HG02981 (cell line): ENCODE results near the gene SCGB3A1.

ENCODE experiments used
- ATAC-seq: cut with Tn5 transposase; IDR thresholded peaks from one replicate; pipeline ENCODE4 v1.9.1; 2021; ENCODE audit warnings: mild to moderate bottlenecking, moderate library complexity; ENCODE audit not compliant: unreplicated experiment

Gene SCGB3A1

DNA sequence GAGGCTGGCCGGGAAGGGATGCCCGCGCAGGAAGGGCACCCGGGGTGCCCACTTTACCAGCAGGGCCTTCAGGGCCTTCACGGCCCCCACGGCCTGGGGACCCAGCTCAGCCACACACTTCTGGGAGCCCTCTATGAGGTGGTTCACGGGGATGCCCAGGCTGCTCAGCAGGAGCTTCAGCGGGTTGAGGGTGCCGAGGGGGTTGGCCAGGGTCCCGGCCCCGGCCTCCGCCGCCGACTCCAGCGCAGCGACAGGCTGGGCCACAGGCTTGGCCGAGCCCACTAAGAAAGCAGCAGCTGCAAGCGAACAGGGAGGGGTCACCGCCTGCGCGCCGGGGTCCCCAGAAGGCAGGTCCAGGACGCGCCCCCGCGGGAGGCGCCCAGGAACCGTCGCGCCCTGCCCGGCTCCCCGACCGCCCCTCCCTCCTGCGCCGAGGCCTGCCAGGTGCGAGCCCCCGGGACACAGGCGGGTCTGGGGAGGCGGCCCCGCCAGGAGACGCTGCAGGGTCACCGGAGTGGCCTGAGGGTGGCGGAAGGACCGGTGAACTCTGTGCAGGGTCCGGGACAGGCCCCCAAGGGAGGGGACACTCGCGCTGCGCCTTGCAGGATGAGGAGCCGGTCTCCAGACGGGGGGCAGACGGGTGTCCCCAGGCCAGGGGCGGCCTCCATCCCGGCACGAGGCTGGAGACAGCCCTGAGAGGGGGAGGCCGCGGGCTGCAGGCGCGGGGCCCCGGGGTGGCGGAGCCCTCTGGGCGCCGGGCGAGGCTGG is 572 bp downstream of the SCGB3A1 start:
- ATAC-seq: no peak

GRCh38 chr5:180589771-180590542 is 1.3 kb downstream of the SCGB3A1 start:
- ATAC-seq: no peak

GRCh38 chr5:180586870-180587269 is 4.4 kb downstream of the SCGB3A1 start:
- no peak for ATAC-seq

GRCh38 chr5:180586204-180586603 is 5.1 kb downstream of the SCGB3A1 start:
- no peak for ATAC-seq

DNA sequence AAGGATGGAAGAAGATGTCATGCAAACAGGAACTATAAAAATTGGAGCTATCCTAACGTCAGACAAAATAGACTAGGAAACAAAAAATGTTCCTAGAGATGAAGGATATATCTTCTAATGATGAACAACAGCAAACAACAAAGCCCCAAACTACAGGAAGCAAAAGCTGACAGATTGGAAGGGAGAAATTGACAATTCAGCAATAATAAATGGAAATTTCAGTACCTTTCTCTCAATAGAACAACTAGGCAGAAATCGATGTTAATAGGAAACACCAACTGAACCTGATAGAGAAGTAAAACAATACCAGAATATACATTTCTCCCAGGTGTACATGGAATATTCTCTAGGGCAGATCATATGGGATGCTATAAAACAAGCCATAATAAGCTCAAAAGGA is 7.6 kb downstream of the SCGB3A1 start:
- no peak for ATAC-seq

DNA sequence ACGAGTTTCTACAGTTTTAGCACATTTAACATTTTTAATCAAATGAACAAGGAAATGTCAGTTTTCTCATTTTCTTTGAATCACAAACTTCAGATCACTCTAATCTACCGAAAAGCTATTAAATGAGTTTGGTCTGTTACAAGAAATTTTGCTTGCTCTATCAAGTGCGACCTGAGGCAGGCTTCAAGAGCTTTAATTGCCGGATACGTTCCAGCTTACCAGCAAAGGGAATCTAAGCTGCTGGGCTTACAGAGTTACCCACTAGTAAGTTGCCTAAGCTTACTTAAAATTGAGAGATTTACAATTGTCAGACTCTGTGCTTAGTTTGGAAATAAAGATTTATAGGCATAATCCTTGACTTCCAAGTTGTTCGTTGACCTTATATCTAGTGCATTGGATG is 10.6 kb downstream of the SCGB3A1 start:
- ATAC-seq: no peak

DNA sequence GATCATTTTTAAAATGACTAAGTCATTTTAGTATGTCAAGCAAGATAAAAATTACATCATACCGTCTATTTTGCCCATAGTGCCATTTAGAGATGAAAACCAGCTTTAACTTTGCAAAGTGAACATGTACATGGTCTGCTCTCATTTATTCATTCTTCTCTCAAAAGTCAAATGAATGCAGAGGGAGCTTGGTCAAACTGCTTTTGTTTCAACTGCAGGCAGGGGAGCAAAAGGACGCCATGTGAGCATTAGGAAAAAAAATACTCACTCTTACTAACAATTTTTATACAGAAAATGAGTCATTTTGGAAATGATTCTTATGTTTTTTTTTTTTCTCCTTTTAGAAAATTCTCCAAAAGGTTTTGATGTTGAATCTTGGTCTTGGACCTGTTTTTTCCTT is 15.7 kb downstream of the SCGB3A1 start:
- no peak for ATAC-seq

GRCh38 chr5:180568914-180569313 is 22.4 kb downstream of the SCGB3A1 start:
- ATAC-seq: no peak

- ATAC-seq: no peak
Measured at GRCh38 chr5:180563994-180564393, 27.3 kb downstream of the SCGB3A1 start.

DNA sequence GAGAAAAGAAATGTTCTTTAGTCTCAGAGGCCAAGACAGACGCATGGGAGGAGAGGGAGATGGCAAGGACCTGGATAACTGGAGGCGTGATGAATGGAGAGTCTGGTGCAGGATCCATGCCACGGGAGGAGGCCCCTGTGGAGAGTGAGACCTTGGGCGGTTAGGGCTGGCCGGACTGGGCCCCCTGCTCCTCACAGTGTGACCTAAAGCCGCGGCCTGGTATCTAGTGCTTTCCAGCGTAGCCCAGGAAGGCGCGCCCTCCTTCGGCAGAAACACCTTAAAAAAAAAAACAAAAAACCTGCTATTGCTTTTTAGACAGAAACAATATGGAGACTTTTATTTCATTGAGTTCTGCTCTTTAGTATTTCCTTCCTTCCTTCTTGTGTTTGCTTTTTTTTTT is 33.1 kb downstream of the SCGB3A1 start:
- no peak for ATAC-seq

DNA sequence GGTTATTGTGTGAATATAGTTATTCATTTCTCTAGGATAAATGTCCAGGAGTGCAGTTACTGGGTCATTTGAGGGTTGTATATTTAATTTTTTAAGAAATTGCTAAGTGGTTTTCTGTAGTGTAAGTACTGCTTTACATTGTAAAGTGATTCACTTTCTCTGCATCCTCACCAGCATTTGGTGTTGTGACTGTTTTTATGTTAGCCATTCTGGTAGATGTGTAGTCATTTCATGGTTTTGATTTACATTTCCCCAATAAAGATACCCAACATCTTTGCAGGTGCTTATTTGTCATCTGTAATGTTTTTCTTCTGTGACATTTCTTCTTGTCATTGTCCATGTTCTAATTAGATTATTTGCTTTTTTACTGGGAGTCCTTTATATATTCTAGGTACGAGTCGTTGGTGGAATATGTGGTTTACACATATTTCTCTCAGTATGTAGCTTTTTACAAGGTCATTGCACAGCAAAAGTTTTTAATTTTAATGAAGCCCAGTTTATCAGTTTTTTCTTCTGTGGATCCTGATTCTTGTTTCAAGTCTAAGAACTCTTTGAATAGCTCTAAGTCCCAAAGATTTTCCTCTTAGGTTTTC is 34.0 kb downstream of the SCGB3A1 start:
- ATAC-seq: no peak

GRCh38 chr5:180555168-180555921 is 36.0 kb downstream of the SCGB3A1 start:
- no peak for ATAC-seq

- no peak for ATAC-seq
Measured at GRCh38 chr5:180553530-180553929, 37.8 kb downstream of the SCGB3A1 start.

- no peak for ATAC-seq
Measured at GRCh38 chr5:180548563-180548962, 42.7 kb downstream of the SCGB3A1 start.

DNA sequence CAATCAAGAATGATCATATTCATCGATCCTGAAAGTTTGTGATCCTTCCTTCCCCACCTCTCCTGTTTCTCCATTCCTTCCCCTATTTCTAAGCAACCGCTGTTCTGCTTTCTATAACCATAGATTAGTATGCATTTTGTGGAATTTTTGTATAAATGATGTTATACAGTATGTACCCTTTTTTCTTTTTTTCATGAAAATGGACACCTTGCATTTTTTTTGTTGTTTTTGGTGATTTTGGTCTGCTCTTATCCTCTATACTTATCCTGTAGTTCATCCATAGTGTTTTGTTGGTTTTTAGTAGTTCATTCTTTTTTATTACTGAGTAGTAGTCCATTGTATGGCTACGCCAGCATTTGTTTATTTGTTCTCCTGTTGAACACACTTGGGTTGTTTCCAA is 46.1 kb downstream of the SCGB3A1 start:
- ATAC-seq: no peak

GRCh38 chr5:180541710-180542109 is 49.6 kb downstream of the SCGB3A1 start:
- no peak for ATAC-seq
